Skeletal muscle cell (primary cell): ENCODE data around the gene CTDSPL.
A peak's percentile ranks its signal among the peaks of the same experiment; 100 is the strongest.

Experiments
- DNase-seq: peaks from one replicate; pipeline ENCODE4 v3.0.0-alpha.2; 2010; ENCODE audit warnings: low read depth
- H3K4me3 ChIP-seq: 2 replicates; pipeline ENCODE4 v1.5.1; 2011; ENCODE audit warnings: low read depth, mild to moderate bottlenecking, control low read depth, low read length, moderate library complexity

The CTDSPL gene

DNA sequence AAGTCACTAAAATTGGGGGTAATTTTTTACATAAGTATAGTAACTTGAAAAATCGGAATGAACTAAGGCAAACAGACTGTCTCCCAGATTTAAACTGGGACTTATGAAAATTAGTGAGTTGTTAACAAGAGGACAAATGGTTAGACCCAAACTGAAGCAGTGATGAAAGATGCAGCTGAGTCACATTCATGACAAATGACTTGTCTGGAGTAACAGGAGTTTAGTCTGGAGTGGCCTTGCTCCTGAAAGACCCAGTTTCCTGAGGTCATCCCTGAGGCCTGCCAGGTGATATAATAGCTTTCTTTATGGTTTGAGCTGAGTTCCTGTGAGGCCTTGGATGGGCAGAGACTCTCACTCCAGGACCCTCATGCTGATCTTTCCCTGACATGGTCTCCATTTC is 9.6 kb upstream of the CTDSPL start:
- peak; percentile 25 for DNase-seq

GRCh38 chr3:37852771-37853170 is 8.9 kb upstream of the CTDSPL start:
- H3K4me3 ChIP-seq, result no peak overlapping the region
- no peak for DNase-seq

More for the DNA sequence above, 9.6 kb upstream of the CTDSPL start:
- no peak overlapping the region for H3K4me3 ChIP-seq

- no peak for DNase-seq
- H3K4me3 ChIP-seq, result no peak overlapping the region
Measured at GRCh38 chr3:37853691-37854413, 7.8 kb upstream of the CTDSPL start.

GRCh38 chr3:37855363-37855970 is 6.2 kb upstream of the CTDSPL start:
- no peak overlapping the region for H3K4me3 ChIP-seq
- DNase-seq, result no peak

- DNase-seq, result no peak
- H3K4me3 ChIP-seq, result no peak overlapping the region
Measured at GRCh38 chr3:37856381-37856780, 5.3 kb upstream of the CTDSPL start.

GRCh38 chr3:37858742-37859141 is 2.9 kb upstream of the CTDSPL start:
- no peak overlapping the region for H3K4me3 ChIP-seq
- no peak for DNase-seq

- H3K4me3 ChIP-seq, result no peak overlapping the region
- DNase-seq, result no peak
Measured at GRCh38 chr3:37859354-37859753, 2.3 kb upstream of the CTDSPL start.

DNA sequence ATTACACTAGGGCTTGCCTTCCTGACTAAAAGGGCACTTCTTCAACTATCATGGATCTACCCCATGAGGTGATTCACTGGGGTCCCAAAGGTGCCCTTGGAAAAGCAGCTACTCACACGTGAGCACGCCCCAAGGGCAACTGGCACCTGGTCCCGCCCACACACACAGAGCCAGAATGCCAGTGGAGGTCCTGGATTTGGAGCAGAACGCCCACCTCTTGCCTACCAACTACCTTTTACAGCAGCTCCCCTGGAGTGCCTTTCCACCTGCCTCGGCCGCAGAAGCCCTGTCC is 1.8 kb upstream of the CTDSPL start:
- no peak overlapping the region for H3K4me3 ChIP-seq
- DNase-seq, result no peak

DNA sequence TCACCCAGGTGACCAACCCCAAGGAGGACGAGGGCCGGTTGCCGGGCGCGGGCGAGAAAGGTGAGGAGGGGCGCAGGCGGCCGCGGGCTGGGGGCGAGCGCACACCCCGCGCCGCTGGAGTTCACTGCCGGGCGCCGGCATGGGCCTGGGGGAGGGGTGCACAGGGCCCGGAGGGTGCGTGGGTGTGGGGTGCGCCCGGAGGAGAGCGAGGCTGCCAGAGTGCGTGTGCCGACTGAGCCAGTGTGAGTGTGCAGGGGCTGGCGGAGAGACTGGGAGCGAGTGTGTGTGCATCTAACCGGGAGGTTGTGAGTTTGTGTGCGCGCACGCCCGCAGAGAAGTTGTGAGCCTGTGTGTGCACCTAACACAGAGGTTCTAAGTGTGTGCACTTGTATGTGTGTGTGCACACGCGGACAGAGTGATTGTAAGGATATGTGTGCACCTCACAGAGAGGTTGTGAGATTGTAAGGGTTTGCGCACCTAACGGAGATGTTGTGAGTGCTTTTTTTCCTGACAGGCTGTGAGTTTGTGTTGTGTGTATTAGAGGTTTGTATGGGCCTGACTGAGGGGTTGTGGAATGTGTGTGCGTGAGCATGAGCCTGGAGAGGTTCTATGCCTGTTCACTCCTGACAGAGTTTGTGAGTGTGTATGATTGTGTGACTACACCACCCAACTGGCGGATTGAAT is 681 bp downstream of the CTDSPL start:
- H3K4me3 ChIP-seq, result peak overlapping the region; percentile 76
- no peak for DNase-seq

DNA sequence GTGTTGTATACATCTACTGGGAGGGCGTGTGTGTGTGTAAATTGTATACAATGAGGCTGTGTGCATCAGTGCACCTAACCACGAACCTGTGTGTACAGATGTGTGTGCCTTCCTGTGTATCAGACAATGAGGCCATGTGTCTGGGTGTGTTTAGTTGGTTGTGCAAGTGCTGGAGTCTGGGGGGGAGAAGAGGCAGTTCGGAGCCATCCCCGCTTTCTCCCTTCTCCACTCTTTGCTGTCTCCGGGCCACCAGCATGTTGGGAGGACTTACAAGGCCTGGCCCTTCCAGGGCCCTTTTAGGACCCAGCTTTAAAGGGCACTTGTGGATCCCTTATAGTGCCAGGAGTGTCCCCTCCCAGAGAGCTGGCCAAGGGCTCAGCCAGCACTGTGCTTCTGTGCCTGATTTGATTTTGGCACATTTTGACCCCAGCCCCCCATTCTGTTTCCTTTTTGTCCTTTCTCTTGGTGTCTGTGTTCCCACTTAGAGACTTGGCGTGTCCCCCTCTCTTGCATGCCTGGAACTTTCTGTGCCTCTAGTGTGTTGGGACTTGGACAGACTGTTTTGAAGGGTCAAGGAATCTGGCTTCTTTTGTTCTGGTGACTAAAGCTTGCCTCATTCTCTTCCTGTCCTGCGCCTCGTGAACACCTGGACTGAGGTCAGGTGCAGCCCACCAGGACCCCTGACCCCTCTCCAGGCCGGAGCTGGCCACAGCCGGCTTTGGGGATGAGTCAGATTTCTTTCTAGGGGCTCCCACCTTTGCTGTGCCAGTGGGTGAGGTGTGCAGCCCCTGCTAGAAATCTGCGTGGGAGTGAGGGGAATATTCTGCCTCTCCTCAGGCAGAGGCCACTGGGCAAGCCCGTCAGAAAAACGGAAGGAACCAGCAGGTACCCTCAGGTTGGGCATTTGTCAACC is 1.5 kb downstream of the CTDSPL start:
- peak overlapping the region; percentile 76 for H3K4me3 ChIP-seq
- no peak for DNase-seq

DNA sequence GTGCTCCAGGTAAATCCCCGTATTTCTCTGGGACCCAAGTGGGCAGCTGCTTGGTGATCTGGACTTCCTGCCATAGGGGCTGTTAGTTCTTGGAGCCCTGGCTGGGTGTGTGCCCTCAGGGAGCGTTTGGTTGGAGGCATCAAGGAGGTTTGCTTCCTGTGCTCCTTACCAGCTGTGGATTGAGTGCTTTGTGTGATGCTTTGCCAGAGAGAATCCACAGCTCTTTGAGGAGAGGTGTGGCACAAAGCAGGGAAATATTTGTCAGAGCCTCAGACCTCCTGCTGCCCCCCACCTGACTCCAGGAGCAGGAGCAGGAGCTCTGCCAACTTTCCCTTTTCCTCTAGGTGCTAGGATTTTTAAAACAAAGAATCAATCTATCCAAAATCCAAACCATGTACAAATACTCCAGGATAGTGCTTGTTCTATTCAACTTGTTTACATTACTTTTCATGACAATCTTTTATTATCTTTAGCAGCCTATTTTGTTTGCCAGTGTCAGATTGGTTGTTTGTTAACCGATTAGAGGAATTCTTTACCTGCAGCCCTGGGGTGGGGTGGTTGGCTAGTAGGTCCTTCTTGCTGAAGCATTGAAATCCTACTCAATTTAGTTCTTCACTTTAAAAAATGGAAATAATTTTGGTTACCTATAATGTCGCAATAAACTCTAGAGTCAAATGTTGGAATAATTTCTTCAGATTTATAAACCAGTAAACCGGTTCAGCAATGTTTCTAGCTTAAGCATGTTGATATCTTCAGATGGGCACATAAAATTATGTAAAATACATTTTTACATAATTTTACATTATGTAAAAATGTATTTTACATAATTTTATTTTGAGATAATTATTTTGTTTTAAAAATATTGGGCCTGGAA is 2.5 kb downstream of the CTDSPL start:
- no peak overlapping the region for H3K4me3 ChIP-seq
- DNase-seq, result no peak

GRCh38 chr3:37864904-37865303 is 3.2 kb downstream of the CTDSPL start:
- no peak overlapping the region for H3K4me3 ChIP-seq
- DNase-seq, result no peak

- no peak for DNase-seq
- no peak overlapping the region for H3K4me3 ChIP-seq
Measured at GRCh38 chr3:37867144-37867543, 5.5 kb downstream of the CTDSPL start.

GRCh38 chr3:37871858-37872257 is 10.2 kb downstream of the CTDSPL start:
- H3K4me3 ChIP-seq, result no peak overlapping the region
- no peak for DNase-seq

DNA sequence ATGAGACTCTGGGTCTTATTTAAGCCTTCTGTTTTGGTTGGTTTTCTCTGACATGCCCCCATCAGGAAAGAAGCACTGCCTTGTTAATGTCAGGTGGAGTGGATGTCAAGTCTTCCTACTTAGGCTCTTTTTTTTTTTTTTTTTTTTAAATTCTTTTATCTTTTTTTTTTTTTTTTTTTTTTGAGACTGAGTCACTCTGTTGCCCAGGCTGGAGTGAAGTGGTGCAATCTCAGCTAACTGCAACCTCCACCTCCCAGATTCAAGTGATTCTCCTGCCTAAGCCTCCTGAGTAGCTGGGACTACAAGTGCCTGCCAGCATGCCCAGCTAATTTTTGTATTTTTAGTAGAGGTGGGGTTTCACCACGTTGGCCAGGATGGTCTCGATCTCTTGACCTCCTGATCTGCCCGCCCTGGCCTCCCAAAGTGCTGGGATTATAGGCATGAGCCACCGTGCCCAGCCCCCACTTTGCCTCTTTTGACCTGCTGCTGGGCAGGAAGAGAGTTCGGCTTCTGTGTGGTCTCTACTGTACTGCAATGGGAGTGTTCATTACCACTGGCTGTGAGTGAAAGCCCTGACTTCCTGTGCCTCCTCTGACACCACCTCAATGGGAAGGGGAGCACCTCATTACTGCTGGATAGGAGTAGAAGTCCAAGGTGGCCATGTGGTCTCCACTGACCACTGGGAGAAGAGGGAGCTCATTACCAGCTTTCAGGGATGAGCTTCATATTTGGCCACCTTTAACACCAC is 10.9 kb downstream of the CTDSPL start:
- no peak overlapping the region for H3K4me3 ChIP-seq
- DNase-seq, result no peak

DNA sequence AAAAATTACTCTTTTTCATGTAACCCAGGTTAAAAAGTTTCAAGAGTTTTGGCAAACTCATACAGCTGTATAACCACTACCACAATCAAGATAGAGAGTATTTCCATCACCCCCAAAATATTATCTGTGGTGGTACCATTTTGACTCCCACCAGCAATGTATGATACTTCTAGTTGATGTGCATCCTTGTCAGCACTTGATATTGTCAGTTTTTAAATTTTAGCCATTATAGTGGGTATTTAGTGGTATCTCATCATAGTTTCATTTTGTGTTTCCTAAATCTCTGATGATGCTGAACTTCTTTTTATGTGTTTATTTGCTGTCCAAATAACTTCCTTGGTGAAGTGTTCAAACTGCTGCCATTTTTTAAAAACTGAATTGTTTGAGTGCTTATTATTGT is 14.6 kb downstream of the CTDSPL start:
- no peak overlapping the region for H3K4me3 ChIP-seq
- DNase-seq, result no peak

- no peak overlapping the region for H3K4me3 ChIP-seq
- no peak for DNase-seq
Measured at GRCh38 chr3:37882711-37883110, 21.0 kb downstream of the CTDSPL start.

GRCh38 chr3:37885814-37886213 is 24.1 kb downstream of the CTDSPL start:
- no peak overlapping the region for H3K4me3 ChIP-seq
- no peak for DNase-seq
